GM12878 (cell line): ENCODE measurements around the gene USH2A.

Experiments
- CHD1 ChIP-seq: IDR thresholded peaks from 2 replicates; pipeline ENCODE4 v1.6.1; 2012; ENCODE audit warnings: low read depth, low read length, improper control_type of control experiment
- DPF2 ChIP-seq: fragments of 450-650 bp; IDR thresholded peaks from 2 replicates; pipeline ENCODE4 v1.6.1; 2017; ENCODE audit warnings: mild to moderate bottlenecking
- FOXM1 ChIP-seq: IDR thresholded peaks from 2 replicates; pipeline ENCODE4 v1.6.1; 2012; ENCODE audit warnings: low read depth, mild to moderate bottlenecking, inconsistent platforms, low read length, moderate library complexity
- GABPA ChIP-seq: IDR thresholded peaks from 2 replicates; pipeline ENCODE4 v1.6.1; 2014; ENCODE audit warnings: antibody characterized with exemption, low read depth, mild to moderate bottlenecking, inconsistent platforms
- POLR2A ChIP-seq: IDR thresholded peaks from 2 replicates; pipeline ENCODE4 v1.6.1; 2011; ENCODE audit warnings: low read depth, mild to moderate bottlenecking, low read length
- TAF1 ChIP-seq: IDR thresholded peaks from 2 replicates; pipeline ENCODE4 v1.6.1; 2011; ENCODE audit warnings: mild to moderate bottlenecking, low read depth, low read length, borderline replicate concordance

- TF ChIP-seq FOXM1 (no peak), DPF2 (no peak), CHD1 (no peak), TAF1 (no peak), POLR2A (no peak), GABPA (no peak)
Observed at GRCh38 chr1:216209125-216209524, 214.1 kb downstream of the USH2A start.
